IPS-15b (cell line): ENCODE measurements around the gene ATP2A2.
A peak's percentile ranks its signal among the peaks of the same experiment; 100 is the strongest.

Experiments
- H3K27me3 ChIP-seq: one replicate; pipeline ENCODE4 v1.6.1; 2013; ENCODE audit warnings: low read length; ENCODE audit not compliant: control insufficient read depth, insufficient read depth
- H3K36me3 ChIP-seq: one replicate; pipeline ENCODE4 v1.6.1; 2013; ENCODE audit warnings: low read length; ENCODE audit not compliant: control insufficient read depth, insufficient read depth
- H3K4me1 ChIP-seq: one replicate; pipeline ENCODE4 v1.6.1; 2013; ENCODE audit warnings: mild to moderate bottlenecking, low read length; ENCODE audit not compliant: control insufficient read depth, insufficient read depth
- H3K4me3 ChIP-seq: one replicate; pipeline ENCODE4 v1.5.1; 2013; ENCODE audit warnings: low read depth, low read length
- H3K9ac ChIP-seq: one replicate; pipeline ENCODE4 v1.6.1; 2013; ENCODE audit warnings: low read depth, mild to moderate bottlenecking, low read length
- H3K9me3 ChIP-seq: one replicate; pipeline ENCODE4 v1.6.1; 2013; ENCODE audit warnings: mild to moderate bottlenecking, low read length; ENCODE audit not compliant: control insufficient read depth, insufficient read depth

ATP2A2 gene

DNA sequence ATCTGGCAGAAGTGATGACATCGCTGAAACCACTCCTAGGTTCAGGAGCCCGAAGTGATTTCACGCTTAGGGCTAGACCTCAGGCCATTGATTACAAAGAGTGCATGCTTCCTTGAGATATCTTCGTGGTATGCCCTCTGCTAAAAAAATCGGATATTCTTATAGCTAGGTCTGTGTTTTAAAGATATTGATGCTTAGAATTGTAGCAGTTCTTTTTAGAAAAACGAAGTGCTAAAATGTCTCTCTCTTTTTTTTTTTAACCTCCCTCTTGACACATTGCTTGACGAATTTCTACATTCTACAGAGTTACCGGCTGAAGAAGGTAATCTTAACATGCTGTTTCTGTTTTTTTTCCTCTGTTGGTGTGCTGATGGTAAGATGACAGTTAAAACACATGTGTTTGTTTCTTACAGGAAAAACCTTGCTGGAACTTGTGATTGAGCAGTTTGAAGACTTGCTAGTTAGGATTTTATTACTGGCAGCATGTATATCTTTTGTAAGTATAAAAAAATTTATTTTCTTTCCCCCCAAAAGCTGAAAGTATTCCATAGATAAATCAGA, 1.3 kb downstream of the ATP2A2 start:
- no peaks in the 10 kb centered on the region for H3K9me3 ChIP-seq
- peak overlapping the region; percentile 96 for H3K9ac ChIP-seq
- peaks cover 19% of the 10 kb centered on the region for H3K4me1 ChIP-seq
- peaks cover 7% of the 10 kb centered on the region for H3K27me3 ChIP-seq
- H3K4me3 ChIP-seq, result peak overlapping the region; percentile 98
- H3K36me3 ChIP-seq, result peaks cover 2% of the 10 kb centered on the region

DNA sequence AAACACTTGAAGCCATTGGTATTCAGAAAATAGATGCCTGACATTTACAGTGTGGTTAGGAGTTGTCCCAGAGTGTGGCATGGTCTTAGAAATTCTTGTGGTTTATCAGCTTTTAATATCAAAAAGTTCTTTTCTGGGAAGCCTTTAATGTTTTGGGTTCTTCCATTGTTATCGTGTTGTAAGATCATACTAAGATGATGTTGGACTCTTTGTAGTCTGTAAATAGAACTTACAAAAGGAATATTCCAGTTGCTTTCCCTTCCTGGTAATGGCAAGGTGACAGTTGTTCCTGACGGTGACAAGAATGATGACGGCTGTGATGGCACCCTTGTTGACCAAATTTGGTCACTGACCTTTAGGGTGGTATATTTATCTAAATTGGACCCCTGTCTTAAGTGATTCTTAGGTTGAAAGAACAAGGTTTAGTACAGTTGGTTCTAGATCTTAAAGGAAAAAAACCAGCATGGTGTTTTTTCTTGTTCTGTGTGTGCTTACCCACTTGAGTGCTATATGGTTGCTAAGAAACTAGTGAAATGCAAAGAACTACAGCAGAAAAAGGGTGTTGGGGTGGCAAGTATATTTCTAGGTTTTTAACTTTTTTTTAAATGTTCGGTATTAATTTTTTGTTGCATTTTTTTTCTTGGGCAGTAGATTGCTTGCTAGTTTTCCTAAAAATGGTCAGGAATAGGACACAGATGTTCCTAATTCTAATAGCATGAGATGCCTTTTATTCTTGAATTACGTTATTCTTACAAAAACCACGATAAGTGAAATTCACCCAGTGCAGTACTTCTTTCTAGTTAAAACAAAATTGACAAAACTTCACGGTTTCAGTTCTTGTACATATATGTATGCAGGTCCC, 2.1 kb downstream of the ATP2A2 start:
- Histone ChIP-seq H3K36me3 (peaks cover 2% of the 10 kb centered on the region), H3K9ac (no peak overlapping the region), H3K4me1 (peaks cover 19% of the 10 kb centered on the region), H3K27me3 (peaks cover 7% of the 10 kb centered on the region), H3K9me3 (no peaks in the 10 kb centered on the region), H3K4me3 (peak overlapping the region; percentile 98)

DNA sequence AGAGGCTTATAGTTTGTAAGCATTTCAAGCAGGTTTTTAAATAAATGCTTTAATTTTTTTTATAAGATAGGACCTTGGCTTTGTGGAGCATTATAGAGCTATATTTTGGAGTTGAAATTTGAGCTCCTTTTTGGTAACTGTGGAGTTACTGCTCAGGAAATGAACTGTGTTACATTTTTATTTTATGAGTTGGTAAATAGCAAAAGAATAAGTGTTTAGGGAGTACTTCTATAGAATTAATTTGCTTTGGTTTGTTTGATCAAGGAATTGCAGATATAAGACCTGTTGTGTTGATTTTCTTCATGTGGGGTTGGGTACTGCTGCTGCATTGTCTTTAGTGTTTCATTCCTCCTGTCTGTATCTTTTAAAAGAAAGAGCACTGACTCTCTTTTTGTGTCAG, 3.5 kb downstream of the ATP2A2 start:
- H3K9ac ChIP-seq, result no peak overlapping the region
- no peak overlapping the region for H3K4me3 ChIP-seq
- H3K27me3 ChIP-seq, result peaks cover 6% of the 10 kb centered on the region
- peaks cover 8% of the 10 kb centered on the region for H3K36me3 ChIP-seq
- H3K9me3 ChIP-seq, result no peaks in the 10 kb centered on the region
- H3K4me1 ChIP-seq, result peaks cover 17% of the 10 kb centered on the region

DNA sequence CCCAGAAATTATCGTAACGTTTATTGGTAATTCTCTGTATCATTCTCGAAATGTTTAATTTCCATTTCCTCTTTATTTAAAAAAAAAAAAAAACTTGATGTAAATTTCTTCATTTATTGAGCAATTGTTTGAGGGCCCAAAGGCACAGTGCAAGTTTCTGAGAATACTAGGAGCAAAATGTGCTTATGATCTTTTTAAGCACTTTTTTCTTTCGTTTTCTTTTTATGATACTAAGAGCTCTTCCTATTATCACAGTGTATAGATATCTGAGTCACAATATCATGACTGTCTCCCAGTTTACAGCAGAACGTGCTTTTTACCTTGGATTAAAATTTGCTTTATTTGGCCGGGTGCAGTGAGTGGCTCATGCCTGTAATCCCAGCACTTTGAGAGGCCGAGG, 5.6 kb downstream of the ATP2A2 start:
- Histone ChIP-seq H3K27me3 (no peaks in the 10 kb centered on the region), H3K4me3 (no peak overlapping the region), H3K36me3 (peaks cover 11% of the 10 kb centered on the region), H3K9me3 (no peaks in the 10 kb centered on the region), H3K9ac (no peak overlapping the region), H3K4me1 (peaks cover 10% of the 10 kb centered on the region)

DNA sequence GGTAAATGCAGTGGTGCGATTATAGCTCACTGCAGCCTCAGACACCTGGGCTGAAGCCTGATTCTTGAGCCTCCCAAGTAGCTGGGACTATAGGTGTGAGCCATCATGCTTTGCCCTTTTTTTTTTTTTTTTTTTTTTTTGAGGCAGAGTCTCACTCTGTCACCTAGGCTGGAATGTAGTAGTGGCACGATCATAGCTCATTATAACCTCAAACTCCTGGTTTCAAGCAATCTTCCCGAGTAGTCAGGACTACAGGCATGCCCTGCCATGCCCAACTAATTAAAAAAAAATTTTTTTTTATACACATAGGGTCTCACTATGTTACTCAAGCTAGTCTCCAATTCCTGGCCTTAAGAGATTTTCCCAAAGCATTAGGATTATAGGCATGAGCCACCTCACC, 6.9 kb downstream of the ATP2A2 start:
- Histone ChIP-seq H3K27me3 (no peaks in the 10 kb centered on the region), H3K4me3 (no peak overlapping the region), H3K9ac (no peak overlapping the region), H3K4me1 (peaks cover 10% of the 10 kb centered on the region), H3K36me3 (peaks cover 22% of the 10 kb centered on the region), H3K9me3 (no peaks in the 10 kb centered on the region)

DNA sequence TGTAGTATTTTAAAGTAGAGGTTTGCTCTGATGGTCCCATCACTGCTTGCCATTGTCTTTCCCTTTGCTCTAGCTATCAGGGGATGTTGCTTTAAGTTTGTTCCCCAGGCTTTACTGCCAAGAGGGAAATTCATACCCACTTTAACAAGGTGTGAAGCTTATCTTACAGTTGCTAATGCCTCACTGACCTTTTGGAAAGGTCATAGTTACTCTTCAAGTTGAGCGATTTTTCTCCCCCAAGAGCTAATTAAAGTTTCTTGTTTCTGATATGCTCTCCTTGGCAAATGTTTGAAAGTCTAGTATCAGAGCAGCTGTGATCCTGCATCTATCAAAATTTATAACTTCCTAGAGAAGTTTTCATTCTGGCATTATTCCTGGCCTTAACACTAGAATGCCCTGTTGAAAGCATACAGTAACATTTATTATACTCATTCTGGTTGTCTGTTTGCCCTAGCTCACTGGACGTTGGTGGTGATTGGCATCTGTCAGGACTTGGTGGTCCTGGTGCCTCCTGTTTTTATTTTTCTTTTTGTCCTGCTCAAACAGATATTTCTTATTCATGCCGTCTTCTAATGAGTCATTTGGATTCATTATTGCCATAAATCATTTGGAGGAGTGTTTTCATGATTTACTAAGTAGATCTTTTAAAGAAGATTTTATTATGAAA, 8.1 kb downstream of the ATP2A2 start:
- H3K9me3 ChIP-seq, result no peaks in the 10 kb centered on the region
- no peak overlapping the region for H3K4me3 ChIP-seq
- H3K36me3 ChIP-seq, result peaks cover 24% of the 10 kb centered on the region
- peaks cover 3% of the 10 kb centered on the region for H3K4me1 ChIP-seq
- no peaks in the 10 kb centered on the region for H3K27me3 ChIP-seq
- no peak overlapping the region for H3K9ac ChIP-seq

DNA sequence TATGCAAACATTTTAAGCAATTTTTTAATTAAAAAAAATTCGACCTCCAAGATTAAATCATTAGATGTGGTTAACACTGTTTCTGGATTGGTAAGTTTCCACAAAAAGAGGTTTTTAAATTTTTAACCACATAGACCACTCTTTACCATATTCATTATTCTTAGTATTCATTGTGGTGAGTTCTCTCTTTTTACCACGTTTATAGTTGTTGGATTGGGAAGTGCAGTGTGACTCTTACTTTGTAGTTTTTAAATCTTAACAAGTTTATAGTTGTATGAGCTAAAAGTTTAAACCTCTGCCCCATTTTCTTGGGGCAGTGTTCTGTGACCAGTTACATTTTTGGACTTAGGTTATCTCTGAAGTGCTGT, 8.6 kb downstream of the ATP2A2 start:
- Histone ChIP-seq H3K4me3 (no peak overlapping the region), H3K36me3 (peaks cover 25% of the 10 kb centered on the region), H3K9ac (no peak overlapping the region), H3K4me1 (peaks cover 3% of the 10 kb centered on the region), H3K9me3 (no peaks in the 10 kb centered on the region), H3K27me3 (no peaks in the 10 kb centered on the region)

DNA sequence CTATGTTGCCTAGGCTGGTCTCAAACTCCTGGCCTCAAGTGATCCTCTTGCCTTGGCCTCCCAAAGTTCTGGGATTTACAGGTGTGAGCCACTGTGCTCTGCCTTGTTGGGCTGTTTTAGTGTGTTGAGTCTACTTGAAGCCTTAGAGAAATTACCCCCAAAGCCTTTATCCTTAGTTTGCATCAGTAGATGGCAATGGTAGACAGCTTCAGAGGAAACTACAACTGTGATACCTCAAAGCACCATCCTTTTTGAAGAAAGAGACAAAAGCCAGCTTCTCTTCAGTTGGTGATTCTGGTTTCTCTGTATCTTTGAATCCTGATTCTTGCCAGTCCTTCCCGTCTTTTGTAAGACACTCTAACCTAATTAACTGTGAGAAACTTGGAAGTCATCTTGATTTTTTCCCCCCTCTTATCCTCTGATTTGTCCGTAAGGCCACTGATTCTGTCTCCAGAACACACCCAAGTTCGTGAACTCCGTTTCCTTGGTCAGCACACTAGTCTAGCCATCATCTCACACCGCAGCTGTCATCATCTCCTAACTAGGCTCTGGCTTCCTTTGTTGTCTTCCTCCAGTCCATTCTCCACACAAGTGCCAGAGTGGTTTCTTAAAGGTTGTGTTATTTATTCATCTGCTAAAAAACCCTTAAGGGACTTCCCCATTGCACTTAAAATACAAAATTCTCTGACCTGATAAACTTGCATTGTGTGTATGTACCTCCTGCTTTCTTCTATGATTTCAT, 20.2 kb downstream of the ATP2A2 start:
- Histone ChIP-seq H3K9me3 (no peaks in the 10 kb centered on the region), H3K27me3 (no peaks in the 10 kb centered on the region), H3K36me3 (peaks cover 20% of the 10 kb centered on the region), H3K4me1 (no peaks in the 10 kb centered on the region), H3K9ac (no peak overlapping the region), H3K4me3 (no peak overlapping the region)

DNA sequence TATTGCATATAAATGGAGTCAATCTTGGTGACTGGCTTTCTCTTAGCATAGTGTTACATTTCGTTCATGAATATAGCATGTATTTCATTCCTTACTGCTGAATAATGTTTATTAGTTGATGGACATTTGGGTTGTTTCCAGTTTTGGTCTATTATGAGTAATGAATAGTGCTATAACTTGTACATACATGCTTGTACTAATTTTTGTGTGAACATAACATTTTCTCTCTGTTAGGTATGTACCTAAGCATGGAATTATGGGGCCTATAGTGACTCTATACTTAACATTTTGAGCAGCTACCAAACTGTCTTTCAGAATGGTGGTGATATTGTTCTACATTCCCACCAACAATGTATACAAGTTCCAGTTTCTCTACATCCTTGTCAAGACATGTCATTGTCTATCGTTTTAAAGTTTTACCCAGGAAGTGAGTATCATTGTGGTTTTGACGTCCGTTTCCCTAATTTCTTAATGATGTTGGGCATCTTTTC, 23.1 kb downstream of the ATP2A2 start:
- Histone ChIP-seq H3K36me3 (peaks cover 7% of the 10 kb centered on the region), H3K4me1 (no peaks in the 10 kb centered on the region), H3K27me3 (no peaks in the 10 kb centered on the region), H3K9me3 (no peaks in the 10 kb centered on the region), H3K4me3 (no peak overlapping the region), H3K9ac (no peak overlapping the region)

DNA sequence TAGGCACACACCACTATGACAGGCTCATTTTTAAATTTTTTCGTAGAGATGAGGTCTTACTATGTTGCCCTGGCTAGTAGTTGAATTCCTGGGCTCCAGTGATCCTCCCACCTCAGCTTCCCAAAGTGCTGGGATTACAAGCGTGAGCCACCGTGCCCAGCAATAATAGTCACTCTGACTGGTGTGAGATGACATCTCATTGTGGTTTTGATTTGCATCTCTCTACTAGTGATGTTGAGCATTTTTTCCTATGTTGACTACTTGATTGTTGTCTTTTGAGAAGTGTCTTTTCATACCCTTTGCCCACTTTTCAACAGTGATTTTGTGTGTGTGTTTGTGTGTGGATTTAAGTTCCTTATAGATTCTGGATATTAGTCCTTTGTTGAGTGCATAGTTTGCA, 26.3 kb downstream of the ATP2A2 start:
- no peak overlapping the region for H3K9ac ChIP-seq
- H3K36me3 ChIP-seq, result peaks cover 7% of the 10 kb centered on the region
- no peaks in the 10 kb centered on the region for H3K4me1 ChIP-seq
- no peaks in the 10 kb centered on the region for H3K27me3 ChIP-seq
- H3K4me3 ChIP-seq, result no peak overlapping the region
- no peaks in the 10 kb centered on the region for H3K9me3 ChIP-seq

DNA sequence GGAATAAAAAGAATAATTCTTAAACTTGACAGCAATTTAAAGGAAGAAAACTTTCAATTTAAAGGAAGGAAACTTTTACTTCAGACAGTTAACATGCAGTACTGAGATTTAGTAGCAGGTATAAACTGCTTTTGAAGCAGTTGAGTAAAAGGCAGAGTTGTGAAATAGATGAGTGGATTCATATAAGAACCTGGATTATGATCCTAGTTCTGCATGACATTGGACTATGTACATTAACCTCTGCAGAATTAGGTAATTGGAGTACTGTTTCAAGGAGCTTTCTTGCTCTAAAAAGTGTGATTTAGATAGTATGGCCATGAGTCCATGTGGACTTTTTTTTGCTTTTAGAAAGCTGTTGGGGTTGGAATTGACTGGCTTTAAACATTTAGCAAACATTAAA, 29.7 kb downstream of the ATP2A2 start:
- Histone ChIP-seq H3K9me3 (no peaks in the 10 kb centered on the region), H3K27me3 (no peaks in the 10 kb centered on the region), H3K4me1 (no peaks in the 10 kb centered on the region), H3K4me3 (no peak overlapping the region), H3K9ac (no peak overlapping the region), H3K36me3 (no peaks in the 10 kb centered on the region)
